EL (cell line): Measurements from ENCODE around the gene ALK.
A peak's percentile ranks its signal among the peaks of the same experiment; 100 is the strongest.
"Not testable (repeated sequence)": the region's sequence is repeated elsewhere in the genome, so short reads cannot be mapped to it uniquely, and the experiment has no call there.

Experiments
- DNase-seq: peaks from one replicate; pipeline ENCODE4 v3.0.0-alpha.2; 2016

ALK gene

DNA sequence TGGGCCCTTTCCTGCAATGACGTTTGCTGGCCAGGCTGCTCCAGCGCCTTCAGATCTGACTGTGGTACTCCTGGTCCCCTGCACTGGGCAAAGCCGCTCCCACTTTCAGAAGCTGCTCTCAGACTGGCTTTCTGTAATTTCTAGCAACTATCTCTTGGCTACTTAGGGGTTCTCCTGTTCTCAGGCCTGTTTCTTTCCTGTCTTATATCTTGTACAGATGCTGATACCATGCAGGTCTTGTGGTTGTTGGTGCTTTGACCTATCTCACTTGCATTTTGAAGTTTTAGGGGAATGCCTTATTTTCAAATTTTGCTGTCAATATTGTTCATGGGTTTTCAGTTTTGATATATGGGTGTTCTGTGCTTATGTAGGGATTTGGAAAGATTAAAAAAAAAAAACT lies 660.4 kb downstream of the ALK start:
- no peak for DNase-seq

DNA sequence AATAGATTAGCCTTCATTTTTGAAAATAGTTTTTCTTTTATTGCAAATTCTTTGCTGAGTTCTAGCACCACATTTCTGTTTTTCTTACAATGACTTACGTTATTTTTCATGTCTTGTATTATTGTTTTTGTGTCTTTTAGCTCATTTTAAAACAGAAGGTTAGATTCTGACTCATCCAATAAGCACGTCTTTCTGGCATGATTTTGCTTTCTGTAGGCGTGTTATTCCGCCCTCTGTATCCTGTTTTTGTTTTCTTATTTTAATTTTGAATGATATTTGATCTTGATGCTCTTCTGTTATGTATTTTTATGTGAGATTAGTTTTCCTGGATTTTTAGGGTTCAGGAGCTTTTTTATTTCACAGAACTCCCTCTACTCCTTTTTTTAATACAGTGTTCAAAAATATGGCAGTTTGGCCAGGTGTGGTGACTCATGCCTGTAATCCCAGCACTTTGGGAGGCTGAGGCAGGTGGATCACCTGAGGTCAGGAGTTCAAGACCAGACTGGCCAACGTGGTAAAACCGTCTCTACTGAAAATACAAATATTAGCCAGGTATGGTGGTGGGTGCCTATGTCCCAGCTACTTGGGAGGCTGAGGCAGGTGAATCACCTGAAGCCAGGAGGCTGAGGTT lies 661.1 kb downstream of the ALK start:
- peak; percentile 76 for DNase-seq

DNA sequence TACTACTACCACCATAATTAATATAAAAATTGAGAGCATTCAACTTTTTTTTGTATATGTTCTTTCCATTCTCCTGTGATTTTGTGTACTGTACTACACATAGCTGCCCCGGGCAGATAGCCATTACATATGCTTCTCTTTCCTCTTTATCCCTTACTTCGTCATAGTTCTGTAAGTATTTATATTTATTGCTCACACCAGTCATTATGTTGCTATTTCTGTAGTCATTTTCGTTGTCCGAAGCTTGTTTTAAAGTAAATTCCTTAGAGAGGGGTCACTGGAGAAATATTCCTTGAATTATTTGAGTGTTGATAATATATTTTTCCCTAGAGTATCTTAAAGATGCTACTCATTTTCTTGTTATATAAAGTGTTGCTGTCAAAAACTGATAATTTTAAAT lies 662.2 kb downstream of the ALK start:
- peak; percentile 72 for DNase-seq

DNA sequence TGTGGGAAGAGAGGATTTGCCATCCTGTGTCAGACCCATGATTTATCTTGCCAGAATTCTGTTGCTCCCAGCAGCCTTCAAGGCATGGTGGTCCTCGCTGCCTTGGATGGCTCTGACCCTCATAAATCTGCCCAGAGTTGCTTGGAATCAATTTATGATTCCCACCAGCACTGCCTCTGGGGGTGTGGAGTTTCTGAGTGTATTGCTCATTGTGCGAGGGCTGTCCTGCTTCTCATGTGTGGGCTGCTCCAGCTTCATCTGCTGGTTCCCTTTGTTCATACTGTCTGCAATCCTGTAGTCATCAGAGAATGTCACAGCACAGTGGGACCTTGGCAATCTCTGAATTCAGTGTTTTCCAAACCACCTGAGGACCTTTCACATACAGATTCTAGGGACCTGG lies 666.4 kb downstream of the ALK start:
- DNase-seq, result no peak

GRCh38 chr2:29253495-29254275 lies 667.7 kb downstream of the ALK start:
- not testable (repeated sequence) for DNase-seq

DNA sequence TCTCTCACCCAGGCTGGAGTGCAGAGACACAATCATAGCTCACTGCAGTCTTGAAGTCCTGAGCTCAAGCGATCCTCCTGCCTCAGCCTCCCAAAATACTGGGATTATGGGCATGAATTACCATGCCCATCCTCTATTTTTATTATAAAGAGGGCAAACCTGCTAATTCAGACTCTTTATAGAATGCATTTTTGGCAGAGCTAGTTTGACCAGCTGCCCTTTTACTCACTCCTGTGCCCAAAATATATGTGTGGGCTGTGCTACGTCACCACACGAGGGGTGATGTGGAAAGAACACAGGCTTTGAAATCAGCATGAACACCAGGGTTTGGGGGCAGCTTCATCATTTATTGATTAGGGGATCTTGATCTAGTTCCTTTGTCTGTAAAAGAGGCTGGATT lies 668.4 kb downstream of the ALK start:
- DNase-seq, result no peak

DNA sequence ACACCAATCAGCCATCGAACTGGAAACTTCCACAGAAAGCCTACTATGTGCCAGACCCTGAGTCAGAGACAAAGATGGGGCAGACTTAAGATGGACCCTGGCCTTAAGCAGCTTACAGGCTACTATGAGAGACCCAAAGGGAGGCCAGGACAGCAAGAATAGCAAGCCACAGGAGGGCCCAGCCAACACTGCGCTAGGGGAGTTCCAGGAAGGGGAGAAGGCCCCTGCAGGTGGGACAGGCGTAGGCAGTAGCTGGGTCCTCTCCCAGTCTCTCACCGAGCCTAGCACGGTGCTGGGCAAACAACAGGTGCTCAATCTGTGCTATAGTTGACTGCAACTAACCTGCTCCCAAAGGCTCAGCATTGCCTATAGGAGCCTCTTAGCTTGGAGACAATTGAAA lies 670.0 kb downstream of the ALK start:
- DNase-seq, result no peak

DNA sequence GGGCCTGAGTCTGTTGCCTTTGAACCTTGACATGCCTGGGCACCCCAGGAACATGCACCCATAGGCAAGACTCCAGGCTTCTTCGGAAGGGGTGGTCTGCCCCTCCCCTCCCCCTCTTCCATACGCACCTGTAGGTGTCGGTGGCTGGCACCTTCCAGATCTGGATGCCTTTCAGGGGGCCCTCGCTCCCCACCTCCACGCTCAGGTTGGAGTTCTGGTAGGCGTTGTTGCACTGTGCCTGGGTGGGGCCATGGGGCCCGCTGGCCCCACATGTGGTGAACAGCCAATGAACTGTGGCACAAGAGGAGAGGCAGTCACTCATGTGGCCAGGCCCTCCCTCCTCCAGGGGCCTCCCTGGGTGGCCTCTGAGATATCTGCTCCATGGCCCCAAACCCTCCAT lies 670.4 kb downstream of the ALK start:
- DNase-seq, result no peak

- peak; percentile 5 for DNase-seq
Measured at GRCh38 chr2:29249666-29250253, 671.6 kb downstream of the ALK start.

- DNase-seq, result no peak
Measured at GRCh38 chr2:29247336-29247914, 674.0 kb downstream of the ALK start.

DNA sequence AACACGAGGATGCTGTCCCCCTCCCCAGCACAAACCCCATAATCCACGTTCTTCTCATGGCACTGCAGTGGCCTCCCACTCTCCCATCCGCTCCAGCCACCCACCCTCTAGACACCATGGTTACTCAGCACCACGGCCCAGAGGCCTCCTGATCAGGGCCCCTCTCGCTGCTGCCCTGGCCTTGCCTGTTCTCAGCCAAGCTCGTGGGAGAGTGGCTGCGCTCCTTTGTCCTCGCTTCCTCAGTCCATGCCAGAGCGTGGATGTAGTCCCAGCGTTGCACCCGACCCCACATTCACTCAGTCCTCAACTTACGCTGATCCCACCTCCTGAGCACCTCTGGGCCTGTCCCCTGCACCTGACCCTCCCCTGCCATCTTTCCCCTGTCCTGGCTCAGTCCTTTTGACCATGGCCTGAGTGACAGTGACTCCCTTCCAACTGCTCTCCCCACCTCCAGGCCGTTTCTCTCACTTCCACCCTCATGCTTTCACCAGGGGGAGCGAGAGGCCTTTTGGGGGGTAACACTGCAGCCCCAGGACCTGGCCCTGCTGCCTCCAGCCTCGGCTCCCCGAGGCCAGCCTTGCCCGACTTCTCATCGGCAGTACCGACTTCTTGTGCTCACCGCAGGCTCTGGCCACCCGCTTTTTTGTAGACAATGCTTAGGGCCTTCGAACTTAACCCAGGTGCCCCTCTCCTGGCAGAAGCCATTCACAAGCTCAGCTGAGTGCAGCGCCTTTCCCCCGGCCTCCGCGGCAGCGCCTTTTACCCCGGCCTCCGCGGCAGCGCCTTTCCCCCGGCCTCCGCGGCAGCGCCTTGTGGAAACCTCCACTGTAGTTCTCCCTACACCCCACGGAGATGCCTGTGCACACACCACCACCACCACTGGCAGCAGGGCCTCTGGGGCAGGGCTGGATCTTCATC lies 674.7 kb downstream of the ALK start:
- DNase-seq, result no peak

DNA sequence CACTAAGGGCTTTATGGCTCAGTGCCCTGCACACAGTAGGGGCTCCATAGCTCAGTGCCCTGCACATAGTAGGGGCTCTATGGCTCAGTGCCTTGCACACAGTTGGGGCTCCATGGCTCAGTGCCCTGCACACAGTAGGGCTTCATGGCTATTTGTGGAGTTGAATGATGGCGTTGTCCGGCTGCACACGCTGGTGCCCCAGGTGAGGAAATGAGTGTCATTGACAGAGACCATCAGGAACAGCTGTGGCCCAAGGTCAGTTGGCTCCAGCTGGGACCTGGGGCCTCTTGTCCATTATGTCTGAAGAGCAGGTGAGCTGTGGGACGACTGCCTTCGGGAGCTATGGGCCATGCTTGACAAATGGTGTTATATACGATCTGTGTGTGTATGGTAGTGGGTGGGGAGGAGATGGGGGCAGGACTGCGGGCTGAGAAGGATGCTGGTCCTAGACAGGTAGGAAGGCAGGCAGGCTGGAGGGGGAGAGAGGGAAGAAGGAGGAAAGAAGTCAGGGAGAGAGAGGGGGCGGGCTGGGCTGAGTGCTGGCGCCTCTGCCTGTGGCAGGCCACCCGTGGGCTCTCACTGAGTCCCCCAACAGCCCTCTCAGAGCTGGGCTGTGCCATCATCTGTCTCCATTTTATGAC lies 675.5 kb downstream of the ALK start:
- DNase-seq, result no peak

DNA sequence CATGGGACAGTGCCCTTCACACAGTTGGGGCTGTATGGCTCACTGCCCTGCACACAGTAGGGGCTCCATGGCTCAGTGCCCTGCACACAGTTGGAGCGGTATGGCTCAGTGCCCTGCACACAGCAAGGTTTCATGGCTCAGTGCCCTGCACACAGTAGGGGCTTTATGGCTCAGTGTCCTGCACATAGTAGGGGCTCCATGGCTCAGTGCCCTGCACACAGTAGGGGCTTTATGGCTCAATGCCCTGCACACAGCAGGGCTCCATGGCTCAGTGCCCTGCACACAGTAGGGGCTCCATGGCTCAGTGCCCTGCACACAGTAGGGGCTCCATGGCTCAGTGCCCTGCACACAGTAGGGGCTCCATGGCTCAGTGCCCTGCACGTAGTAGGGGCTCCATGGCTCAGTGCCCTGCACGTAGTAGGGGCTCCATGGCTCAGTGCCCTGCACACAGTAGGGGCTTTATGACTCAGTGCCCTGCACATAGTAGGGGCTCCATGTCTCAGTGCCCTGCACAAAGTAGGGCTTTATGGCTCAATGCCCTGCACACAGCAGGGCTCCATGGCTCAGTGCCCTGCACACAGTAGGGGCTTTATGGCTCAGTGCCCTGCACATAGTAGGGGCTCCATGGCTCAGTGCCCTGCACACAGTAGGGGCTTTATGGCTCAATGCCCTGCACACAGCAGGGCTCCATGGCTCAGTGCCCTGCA lies 676.2 kb downstream of the ALK start:
- not testable (repeated sequence) for DNase-seq

GRCh38 chr2:29242621-29243375 lies 678.6 kb downstream of the ALK start:
- DNase-seq, result no peak

DNA sequence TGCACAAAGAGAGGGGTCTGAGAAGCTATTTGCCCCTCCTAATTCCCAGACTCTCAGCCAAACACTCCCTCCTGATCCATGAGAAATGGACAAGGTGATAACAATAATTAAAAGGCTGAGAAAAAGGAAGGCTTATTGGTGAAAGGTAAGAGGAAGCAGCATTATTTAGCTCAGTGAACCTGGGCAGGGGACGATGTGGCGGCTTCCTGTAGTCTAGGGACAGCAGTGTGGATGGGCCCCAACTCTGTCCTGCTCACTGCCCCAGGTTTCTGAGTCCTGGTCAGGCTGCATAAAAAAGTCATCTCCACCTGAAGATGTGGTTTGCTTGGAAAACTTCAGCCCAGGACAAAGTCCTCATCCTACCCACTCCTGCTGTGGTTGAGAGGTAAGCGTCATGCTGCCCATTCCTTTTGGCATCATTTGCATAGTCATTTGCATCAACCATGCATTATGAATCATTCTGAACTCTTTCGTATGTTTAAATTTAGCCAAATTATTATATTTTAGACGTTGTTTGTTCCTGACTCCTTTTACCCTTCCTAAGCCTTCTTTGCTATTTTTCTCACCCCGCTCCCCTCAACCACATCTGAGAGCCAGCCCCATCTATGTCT lies 679.3 kb downstream of the ALK start:
- DNase-seq, result no peak

- no peak for DNase-seq
Measured at GRCh38 chr2:29241341-29241740, 680.0 kb downstream of the ALK start.

- DNase-seq, result no peak
Measured at GRCh38 chr2:29240601-29241000, 680.8 kb downstream of the ALK start.

- peak; percentile 9 for DNase-seq
Measured at GRCh38 chr2:29239209-29239960, 682.0 kb downstream of the ALK start.

GRCh38 chr2:29238497-29238896 lies 682.9 kb downstream of the ALK start:
- peak; percentile 48 for DNase-seq

- no peak for DNase-seq
Measured at GRCh38 chr2:29236074-29236473, 685.3 kb downstream of the ALK start.
